ENCODE measurements around the gene DOP1A. TPM values are rescaled to one million over a fixed set of nuclear protein-coding genes. Genes with fewer than 3 reads are reported as not detected.

Gene DOP1A
- total RNA-seq, 2 donors from 2014 or later, result 20.3 to 29.6 TPM

GRCh38 chr6:83193747-83194566, 126.5 kb downstream of the DOP1A start:
- TF ChIP-seq, protein P1, sequence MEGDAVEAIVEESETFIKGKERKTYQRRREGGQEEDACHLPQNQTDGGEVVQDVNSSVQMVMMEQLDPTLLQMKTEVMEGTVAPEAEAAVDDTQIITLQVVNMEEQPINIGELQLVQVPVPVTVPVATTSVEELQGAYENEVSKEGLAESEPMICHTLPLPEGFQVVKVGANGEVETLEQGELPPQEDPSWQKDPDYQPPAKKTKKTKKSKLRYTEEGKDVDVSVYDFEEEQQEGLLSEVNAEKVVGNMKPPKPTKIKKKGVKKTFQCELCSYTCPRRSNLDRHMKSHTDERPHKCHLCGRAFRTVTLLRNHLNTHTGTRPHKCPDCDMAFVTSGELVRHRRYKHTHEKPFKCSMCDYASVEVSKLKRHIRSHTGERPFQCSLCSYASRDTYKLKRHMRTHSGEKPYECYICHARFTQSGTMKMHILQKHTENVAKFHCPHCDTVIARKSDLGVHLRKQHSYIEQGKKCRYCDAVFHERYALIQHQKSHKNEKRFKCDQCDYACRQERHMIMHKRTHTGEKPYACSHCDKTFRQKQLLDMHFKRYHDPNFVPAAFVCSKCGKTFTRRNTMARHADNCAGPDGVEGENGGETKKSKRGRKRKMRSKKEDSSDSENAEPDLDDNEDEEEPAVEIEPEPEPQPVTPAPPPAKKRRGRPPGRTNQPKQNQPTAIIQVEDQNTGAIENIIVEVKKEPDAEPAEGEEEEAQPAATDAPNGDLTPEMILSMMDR (IDR thresholded peaks at IDR 0.05), result no peak

GRCh38 chr6:83198486-83199172, 131.2 kb downstream of the DOP1A start:
- Histone ChIP-seq H3K36me3 (no peaks in the 10 kb centered on the region), H3K4me1 (peaks cover 7% of the 10 kb centered on the region), H3K9me3 (no peaks in the 10 kb centered on the region), H3K27ac (no peak overlapping the region), H3K27me3 (no peaks in the 10 kb centered on the region), H3K9ac (ENCODE audit: low read depth in 2 of 2, low read length in 2 of 2) (no peak overlapping the region), H3K4me3 (no peak overlapping the region)
- intact Hi-C loops (cut with DNase I), result no loop called here
- DNase-seq, result no peak
- TF ChIP-seq, protein P1 (IDR thresholded peaks at IDR 0.05), result no peak

More at GRCh38 chr6:83193747-83194566, 126.5 kb downstream of the DOP1A start:
- H3K36me3 ChIP-seq, result no peaks in the 10 kb centered on the region
- H3K4me3 ChIP-seq, result peak overlapping the region; percentile 88
- no peaks in the 10 kb centered on the region for H3K27me3 ChIP-seq
- peak overlapping the region; percentile 70 for H3K27ac ChIP-seq
- intact Hi-C loops (cut with DNase I), result loop anchor here (5.0 kb wide), 1 partner anchor 127 kb away; the partner anchor contains the start of genes DOP1A and UBE3D
- H3K9me3 ChIP-seq, result no peaks in the 10 kb centered on the region
- peak overlapping the region; percentile 86 to 90 for H3K9ac ChIP-seq (ENCODE audit: low read depth in 2 of 2, low read length in 2 of 2)
- peaks cover 7% of the 10 kb centered on the region for H3K4me1 ChIP-seq
- peak; percentile 62 for DNase-seq

GRCh38 chr6:83199173-83199862, 131.8 kb downstream of the DOP1A start:
- H3K9me3 ChIP-seq, result no peaks in the 10 kb centered on the region
- H3K36me3 ChIP-seq, result no peaks in the 10 kb centered on the region
- intact Hi-C loops (cut with DNase I), result no loop called here
- H3K27ac ChIP-seq, result no peak overlapping the region
- no peak overlapping the region for H3K4me3 ChIP-seq
- no peaks in the 10 kb centered on the region for H3K27me3 ChIP-seq
- no peak overlapping the region for H3K9ac ChIP-seq (ENCODE audit: low read depth in 2 of 2, low read length in 2 of 2)
- peaks cover 5% of the 10 kb centered on the region for H3K4me1 ChIP-seq
- no peak for DNase-seq
- TF ChIP-seq, protein P1 (IDR thresholded peaks at IDR 0.05), result no peak

- TF ChIP-seq, protein P1 (IDR thresholded peaks at IDR 0.05), result no peak
- intact Hi-C loops (cut with DNase I), result no loop called here
- no peak overlapping the region for H3K27ac ChIP-seq
Observed at GRCh38 chr6:83199863-83200225, 132.4 kb downstream of the DOP1A start.

DNA sequence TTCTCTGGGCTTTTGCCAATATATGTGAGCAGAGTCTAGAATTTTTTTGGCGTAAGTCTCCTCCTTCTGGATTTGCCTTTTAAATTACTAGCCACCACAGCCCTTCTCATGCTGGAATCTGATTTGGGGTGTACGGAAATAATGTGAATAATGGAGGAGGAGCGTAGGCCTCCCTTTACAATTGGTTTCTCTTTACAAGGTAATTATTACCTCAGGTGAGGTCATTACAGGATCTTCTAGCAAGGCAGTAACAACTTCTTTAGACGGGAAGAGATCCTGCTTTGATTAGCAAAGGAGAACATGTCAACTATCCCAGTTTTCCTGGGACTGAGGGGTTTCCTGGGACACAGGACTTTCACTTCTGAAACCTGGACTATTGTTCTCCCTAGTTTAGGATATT, 134.6 kb downstream of the DOP1A start:
- H3K27me3 ChIP-seq, result no peaks in the 10 kb centered on the region
- TF ChIP-seq, protein P1 (IDR thresholded peaks at IDR 0.05), result no peak
- no peaks in the 10 kb centered on the region for H3K9me3 ChIP-seq
- no peak overlapping the region for H3K27ac ChIP-seq
- H3K36me3 ChIP-seq, result no peaks in the 10 kb centered on the region
- intact Hi-C loops (cut with DNase I), result no loop called here
- H3K4me1 ChIP-seq, result no peaks in the 10 kb centered on the region
- no peak for DNase-seq
- no peak overlapping the region for H3K9ac ChIP-seq (ENCODE audit: low read depth in 2 of 2, low read length in 2 of 2)
- H3K4me3 ChIP-seq, result no peak overlapping the region

More at GRCh38 chr6:83199863-83200225, 132.4 kb downstream of the DOP1A start:
- no peaks in the 10 kb centered on the region for H3K27me3 ChIP-seq
- no peak overlapping the region for H3K9ac ChIP-seq (ENCODE audit: low read depth in 2 of 2, low read length in 2 of 2)
- no peak overlapping the region for H3K4me3 ChIP-seq
- peaks cover under 1% of the 10 kb centered on the region for H3K4me1 ChIP-seq
- no peaks in the 10 kb centered on the region for H3K9me3 ChIP-seq
- H3K36me3 ChIP-seq, result no peaks in the 10 kb centered on the region
- DNase-seq, result no peak

Measured in colonic mucosa (tissue), 4 donors.